ENCODE data around the gene RBP3. TPM values are rescaled to one million over a fixed set of nuclear protein-coding genes. Genes with fewer than 3 reads are reported as not detected.

RBP3 gene
- total RNA-seq, 1 experiment from 2014 or later, result not detected

DNA sequence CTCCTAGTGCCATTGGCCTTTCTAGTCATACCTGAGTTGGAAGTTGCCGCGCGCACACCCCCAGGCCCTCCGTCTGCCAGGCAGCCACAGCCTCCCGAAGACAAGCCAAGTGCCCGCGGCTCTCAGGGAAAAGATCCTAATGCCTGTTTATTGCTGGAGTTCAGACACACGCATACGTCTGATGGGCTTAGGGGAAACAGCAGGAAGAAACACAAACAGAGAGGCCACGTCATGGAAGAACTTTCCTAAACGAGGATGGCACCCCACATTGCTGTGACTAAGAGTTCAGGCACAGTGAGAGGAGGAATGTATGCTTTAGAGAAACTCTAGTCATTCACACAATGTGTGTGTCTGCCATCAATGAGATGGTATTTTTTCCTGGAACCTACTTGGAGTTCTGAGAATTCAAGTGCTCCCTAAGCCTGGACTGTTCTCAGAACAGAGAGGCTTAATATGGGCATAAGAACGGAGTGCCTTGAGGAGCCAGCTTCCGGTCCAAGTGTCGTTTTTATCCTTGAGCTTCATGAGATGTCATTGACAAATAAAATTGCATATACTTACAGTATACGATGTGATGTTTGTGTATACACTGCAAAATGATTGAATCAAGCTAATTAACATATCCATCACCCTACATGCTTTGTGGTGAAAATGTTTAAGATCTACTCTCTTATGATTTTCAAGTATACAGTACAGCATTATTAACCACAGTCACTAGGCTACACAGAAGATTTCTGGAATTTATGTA is 11.6 kb upstream of the RBP3 start:
- no peaks in the 10 kb centered on the region for H3K79me2 ChIP-seq (ENCODE audit: insufficient read depth, low read length)
- CTCF ChIA-PET, result no interaction called here
- no peak overlapping the region for H2AFZ ChIP-seq (ENCODE audit: low read depth, low read length, poor library complexity, severe bottlenecking)
- no peak overlapping the region for H3K9ac ChIP-seq (ENCODE audit: low read length)
- no peaks in the 10 kb centered on the region for H3K9me3 ChIP-seq (ENCODE audit: control insufficient read depth in 1 of 2, insufficient read depth in 1 of 2, low read depth in 1 of 2, low read length in 2 of 2)
- H3K36me3 ChIP-seq (ENCODE audit: control insufficient read depth in 1 of 2, insufficient read depth in 2 of 2, low read length in 2 of 2), result no peaks in the 10 kb centered on the region
- 0 out of 2 replicates have a peak, but pooled peaks cover 9% of the 10 kb centered on the region for H3K27me3 ChIP-seq (ENCODE audit: insufficient read depth, low read length)
- no peak overlapping the region for H3K4me3 ChIP-seq (replicated peaks in 1 of 2; ENCODE audit: low read depth in 1 of 2, low read length in 2 of 2)
- no peak overlapping the region for H3K27ac ChIP-seq (ENCODE audit: low read depth, low read length)
- TF ChIP-seq, protein P1, sequence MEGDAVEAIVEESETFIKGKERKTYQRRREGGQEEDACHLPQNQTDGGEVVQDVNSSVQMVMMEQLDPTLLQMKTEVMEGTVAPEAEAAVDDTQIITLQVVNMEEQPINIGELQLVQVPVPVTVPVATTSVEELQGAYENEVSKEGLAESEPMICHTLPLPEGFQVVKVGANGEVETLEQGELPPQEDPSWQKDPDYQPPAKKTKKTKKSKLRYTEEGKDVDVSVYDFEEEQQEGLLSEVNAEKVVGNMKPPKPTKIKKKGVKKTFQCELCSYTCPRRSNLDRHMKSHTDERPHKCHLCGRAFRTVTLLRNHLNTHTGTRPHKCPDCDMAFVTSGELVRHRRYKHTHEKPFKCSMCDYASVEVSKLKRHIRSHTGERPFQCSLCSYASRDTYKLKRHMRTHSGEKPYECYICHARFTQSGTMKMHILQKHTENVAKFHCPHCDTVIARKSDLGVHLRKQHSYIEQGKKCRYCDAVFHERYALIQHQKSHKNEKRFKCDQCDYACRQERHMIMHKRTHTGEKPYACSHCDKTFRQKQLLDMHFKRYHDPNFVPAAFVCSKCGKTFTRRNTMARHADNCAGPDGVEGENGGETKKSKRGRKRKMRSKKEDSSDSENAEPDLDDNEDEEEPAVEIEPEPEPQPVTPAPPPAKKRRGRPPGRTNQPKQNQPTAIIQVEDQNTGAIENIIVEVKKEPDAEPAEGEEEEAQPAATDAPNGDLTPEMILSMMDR (IDR thresholded peaks at IDR 0.05 in 2 of 3, conservative IDR thresholded peaks at IDR 0.05 in 1 of 3; ENCODE audit: borderline replicate concordance in 1 of 3, insufficient read depth in 1 of 3, low read depth in 2 of 3, low read length in 2 of 3), result no peak
- TF ChIP-seq, protein P2, sequence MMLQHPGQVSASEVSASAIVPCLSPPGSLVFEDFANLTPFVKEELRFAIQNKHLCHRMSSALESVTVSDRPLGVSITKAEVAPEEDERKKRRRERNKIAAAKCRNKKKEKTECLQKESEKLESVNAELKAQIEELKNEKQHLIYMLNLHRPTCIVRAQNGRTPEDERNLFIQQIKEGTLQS (IDR thresholded peaks at IDR 0.05), result no peak
- no peak for TF ChIP-seq EGR1 (IDR thresholded peaks at IDR 0.05; ENCODE audit: low read depth)
- no peak for TF ChIP-seq EZH2phosphoT487 (IDR thresholded peaks at IDR 0.05; ENCODE audit: borderline replicate concordance)
- no peak for TF ChIP-seq JUND (IDR thresholded peaks at IDR 0.05)
- no peak for TF ChIP-seq ELF1 (IDR thresholded peaks at IDR 0.05; ENCODE audit: borderline replicate concordance, low read depth)
- no peak for TF ChIP-seq SP1 (IDR thresholded peaks at IDR 0.05; ENCODE audit: low read depth)
- no peak for TF ChIP-seq ZFX (IDR thresholded peaks at IDR 0.05)
- TF ChIP-seq POLR2A (IDR thresholded peaks at IDR 0.05; ENCODE audit: borderline replicate concordance, extremely low read depth, insufficient read depth, insufficient read length), result no peak
- no TSS peak for BruUV-seq (replicated peaks)
- ATAC-seq (no peak), DNase-seq (ENCODE audit: low read depth, low spot score) (no peak)
- no peaks in the 10 kb centered on the region for H4K20me1 ChIP-seq (ENCODE audit: insufficient read depth)
- H3K4me2 ChIP-seq (ENCODE audit: low read length), result no peak overlapping the region
- POLR2A ChIA-PET, result no interaction called here
- RAD21 ChIA-PET (ENCODE audit: low non-redundant PET in 1 of 2, low total read pairs in 2 of 2, uncharacterized antibody in 2 of 2, unreplicated experiment in 2 of 2), result no interaction called here
- intact Hi-C loops (cut with micrococcal nuclease), result no loop called here
- peaks cover 0 to 7% of the 10 kb centered on the region in 2 experiments; a peak in 1 of 4 replicates for H3K4me1 ChIP-seq (ENCODE audit: control insufficient read depth in 1 of 2, insufficient read depth in 2 of 2, low read length in 2 of 2)
- no peaks in the 10 kb centered on the region for H3K9me2 ChIP-seq (ENCODE audit: insufficient read depth)
